Retinal pigment epithelial cell (primary cell): Measurements from ENCODE around the gene ALDH1A1.

Experiments used
- DNase-seq: peaks from one replicate; pipeline ENCODE4 v3.0.0-alpha.2; 2010; ENCODE audit warnings: low read depth
- H3K4me3 ChIP-seq: 2 replicates; pipeline ENCODE4 v1.5.1; 2011; ENCODE audit warnings: mild to moderate bottlenecking, low read length, control low read depth, moderate library complexity
- TF ChIP-seq, protein P1 (sequence below): conservative IDR thresholded peaks from 2 replicates; pipeline ENCODE4 v1.5.1; 2011; ENCODE audit warnings: low read depth, low read length, control low read depth, inconsistent platforms

ALDH1A1 gene

DNA sequence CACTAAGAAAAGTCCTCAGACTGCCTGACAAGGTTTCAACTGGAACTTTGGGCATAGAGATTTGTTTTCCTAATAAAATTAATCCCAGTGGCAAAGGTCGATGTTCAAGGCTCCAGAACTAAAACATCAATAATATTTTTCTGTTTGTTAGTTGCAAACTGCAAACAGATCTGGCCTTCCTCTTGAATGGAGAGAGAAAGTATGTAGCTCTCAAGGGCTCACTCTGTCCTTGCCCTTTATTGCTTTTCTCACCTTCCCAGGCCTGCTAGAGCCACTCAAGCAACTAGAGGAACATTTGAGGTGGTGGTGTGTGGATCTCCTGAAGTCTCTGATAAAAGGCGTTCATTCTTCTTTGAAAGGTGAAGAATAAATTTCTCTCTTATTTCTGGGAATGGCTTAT, 16.6 kb downstream of the ALDH1A1 start:
- H3K4me3 ChIP-seq, result no peak overlapping the region
- DNase-seq, result no peak
- TF ChIP-seq, protein P1, sequence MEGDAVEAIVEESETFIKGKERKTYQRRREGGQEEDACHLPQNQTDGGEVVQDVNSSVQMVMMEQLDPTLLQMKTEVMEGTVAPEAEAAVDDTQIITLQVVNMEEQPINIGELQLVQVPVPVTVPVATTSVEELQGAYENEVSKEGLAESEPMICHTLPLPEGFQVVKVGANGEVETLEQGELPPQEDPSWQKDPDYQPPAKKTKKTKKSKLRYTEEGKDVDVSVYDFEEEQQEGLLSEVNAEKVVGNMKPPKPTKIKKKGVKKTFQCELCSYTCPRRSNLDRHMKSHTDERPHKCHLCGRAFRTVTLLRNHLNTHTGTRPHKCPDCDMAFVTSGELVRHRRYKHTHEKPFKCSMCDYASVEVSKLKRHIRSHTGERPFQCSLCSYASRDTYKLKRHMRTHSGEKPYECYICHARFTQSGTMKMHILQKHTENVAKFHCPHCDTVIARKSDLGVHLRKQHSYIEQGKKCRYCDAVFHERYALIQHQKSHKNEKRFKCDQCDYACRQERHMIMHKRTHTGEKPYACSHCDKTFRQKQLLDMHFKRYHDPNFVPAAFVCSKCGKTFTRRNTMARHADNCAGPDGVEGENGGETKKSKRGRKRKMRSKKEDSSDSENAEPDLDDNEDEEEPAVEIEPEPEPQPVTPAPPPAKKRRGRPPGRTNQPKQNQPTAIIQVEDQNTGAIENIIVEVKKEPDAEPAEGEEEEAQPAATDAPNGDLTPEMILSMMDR, result no peak

DNA sequence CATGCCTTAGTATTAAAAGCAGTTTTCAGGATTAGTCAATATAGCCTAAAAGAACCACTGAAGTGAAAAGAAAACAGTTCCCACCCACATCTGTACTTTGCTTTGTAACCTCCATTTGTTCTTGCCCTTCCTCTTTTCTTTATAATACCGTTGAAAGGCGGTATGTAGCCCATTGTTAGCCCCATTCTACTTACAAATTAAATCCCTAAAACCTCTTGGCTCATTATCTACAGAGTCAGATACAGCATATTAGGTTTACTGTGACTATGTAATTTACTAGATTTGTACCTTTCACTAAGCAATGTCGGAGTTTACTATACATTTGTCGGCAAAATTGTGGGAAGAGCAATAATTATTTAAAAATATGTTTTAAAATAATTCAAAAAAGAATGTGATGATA, 17.3 kb downstream of the ALDH1A1 start:
- H3K4me3 ChIP-seq, result no peak overlapping the region
- no peak for DNase-seq
- TF ChIP-seq, protein P1, result no peak

DNA sequence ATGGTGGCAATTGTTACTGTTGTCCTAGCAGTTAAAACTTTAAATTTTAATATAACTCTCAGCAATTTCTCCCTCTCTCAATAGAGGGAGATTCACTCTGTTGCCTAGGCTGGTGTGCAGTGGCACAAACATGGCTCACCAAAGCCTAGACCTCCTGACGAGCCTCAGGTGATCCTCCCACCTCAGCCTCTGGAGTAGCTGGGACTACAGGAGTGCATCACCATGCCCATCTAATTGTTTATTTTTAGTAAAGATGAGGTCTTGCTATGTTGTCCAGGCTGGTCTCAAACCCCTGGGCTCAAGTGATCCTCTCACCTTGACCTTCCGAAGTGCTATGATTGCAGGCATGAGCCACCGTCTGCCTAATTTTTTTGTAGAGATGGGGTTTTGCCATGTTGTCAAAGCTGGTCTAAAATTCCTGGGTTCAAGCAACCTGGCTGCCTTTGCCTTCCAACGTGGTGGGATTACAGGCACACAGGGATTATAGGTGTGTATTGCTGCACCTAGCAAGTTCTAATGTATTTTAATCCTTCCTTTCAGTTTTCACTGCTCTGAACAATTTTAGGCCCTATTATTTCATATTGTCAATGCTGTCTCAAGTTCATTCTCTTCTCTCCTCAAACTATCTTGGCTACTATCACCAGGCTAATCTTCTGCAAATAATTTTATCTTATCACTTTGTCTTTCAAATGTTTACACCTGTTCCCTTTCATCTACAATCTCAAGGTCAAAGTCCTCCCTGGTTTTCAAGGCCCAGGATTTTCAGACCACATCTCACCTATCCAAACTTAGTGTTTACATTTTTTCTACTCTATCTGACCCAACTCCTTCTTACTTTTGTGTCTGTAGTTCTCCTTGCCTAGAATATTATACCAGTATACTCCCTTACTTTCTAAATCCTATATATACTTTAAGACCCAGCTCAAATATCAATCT, 18.9 kb downstream of the ALDH1A1 start:
- no peak for DNase-seq

DNA sequence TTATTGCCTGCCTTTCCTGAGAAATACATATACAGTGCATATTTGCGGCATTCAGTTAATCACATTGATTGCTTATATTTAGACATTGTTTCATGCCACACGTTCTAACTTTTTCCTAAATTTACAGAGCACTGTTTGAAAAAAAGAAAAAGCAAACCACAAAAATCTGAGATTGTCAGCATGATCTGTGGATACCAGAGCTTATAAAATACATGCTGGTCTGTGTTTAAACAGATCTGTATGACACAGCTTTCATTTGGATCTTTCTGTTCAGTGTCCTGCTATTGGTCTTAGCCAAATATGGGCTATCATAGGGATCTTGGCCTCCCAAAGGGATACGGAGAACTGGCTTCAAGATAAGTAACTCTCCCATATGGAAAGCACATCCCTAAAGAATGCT, 20.2 kb downstream of the ALDH1A1 start:
- no peak for DNase-seq
- TF ChIP-seq, protein P1, result no peak

More for the DNA sequence above, 18.9 kb downstream of the ALDH1A1 start:
- TF ChIP-seq, protein P1, result no peak
- H3K4me3 ChIP-seq, result no peak overlapping the region

GRCh38 chr9:72931897-72932296, 21.0 kb downstream of the ALDH1A1 start:
- no peak overlapping the region for H3K4me3 ChIP-seq
- TF ChIP-seq, protein P1, result no peak
- no peak for DNase-seq

More for the DNA sequence above, 20.2 kb downstream of the ALDH1A1 start:
- no peak overlapping the region for H3K4me3 ChIP-seq

GRCh38 chr9:72931437-72931836, 21.4 kb downstream of the ALDH1A1 start:
- TF ChIP-seq, protein P1, result no peak
- peak; percentile 87 for DNase-seq
- no peak overlapping the region for H3K4me3 ChIP-seq

GRCh38 chr9:72930828-72931227, 22.0 kb downstream of the ALDH1A1 start:
- TF ChIP-seq, protein P1, result peak; percentile 5
- H3K4me3 ChIP-seq, result no peak overlapping the region
- no peak for DNase-seq
